ENCODE results near the gene TNFRSF8.
A peak's percentile ranks its signal among the peaks of the same experiment; 100 is the strongest.
"Not testable (repeated sequence)": the region's sequence is repeated elsewhere in the genome, so short reads cannot be mapped to it uniquely, and the experiment has no call there.

TNFRSF8 gene

GRCh38 chr1:12028957-12029511 is 34.1 kb upstream of the TNFRSF8 start:
- peaks cover 67% of the 10 kb centered on the region for H3K36me3 ChIP-seq (ENCODE audit: control insufficient read depth, insufficient read depth, low read length, severe bottlenecking)
- H3K9me3 ChIP-seq (ENCODE audit: control insufficient read depth, low read length): no peaks in the 10 kb centered on the region
- H3K4me3 ChIP-seq (ENCODE audit: low read length): no peak overlapping the region
- no peak overlapping the region for H3K9ac ChIP-seq (ENCODE audit: low read length)
- H3K4me1 ChIP-seq (ENCODE audit: control insufficient read depth, insufficient read depth, low read length): peaks cover 9% of the 10 kb centered on the region
- no peak for DNase-seq (ENCODE audit: low read depth)
- no peaks in the 10 kb centered on the region for H3K27me3 ChIP-seq (replicated peaks; ENCODE audit: control insufficient read depth, insufficient read depth, low read length)

GRCh38 chr1:12029720-12030339 is 33.3 kb upstream of the TNFRSF8 start:
- no peaks in the 10 kb centered on the region for H3K9me3 ChIP-seq (ENCODE audit: control insufficient read depth, low read length)
- no peak overlapping the region for H3K9ac ChIP-seq (ENCODE audit: low read length)
- peaks cover 59% of the 10 kb centered on the region for H3K36me3 ChIP-seq (ENCODE audit: control insufficient read depth, insufficient read depth, low read length, severe bottlenecking)
- DNase-seq (ENCODE audit: low read depth): no peak
- no peaks in the 10 kb centered on the region for H3K27me3 ChIP-seq (replicated peaks; ENCODE audit: control insufficient read depth, insufficient read depth, low read length)
- peaks cover 14% of the 10 kb centered on the region for H3K4me1 ChIP-seq (ENCODE audit: control insufficient read depth, insufficient read depth, low read length)
- no peak overlapping the region for H3K4me3 ChIP-seq (ENCODE audit: low read length)

DNA sequence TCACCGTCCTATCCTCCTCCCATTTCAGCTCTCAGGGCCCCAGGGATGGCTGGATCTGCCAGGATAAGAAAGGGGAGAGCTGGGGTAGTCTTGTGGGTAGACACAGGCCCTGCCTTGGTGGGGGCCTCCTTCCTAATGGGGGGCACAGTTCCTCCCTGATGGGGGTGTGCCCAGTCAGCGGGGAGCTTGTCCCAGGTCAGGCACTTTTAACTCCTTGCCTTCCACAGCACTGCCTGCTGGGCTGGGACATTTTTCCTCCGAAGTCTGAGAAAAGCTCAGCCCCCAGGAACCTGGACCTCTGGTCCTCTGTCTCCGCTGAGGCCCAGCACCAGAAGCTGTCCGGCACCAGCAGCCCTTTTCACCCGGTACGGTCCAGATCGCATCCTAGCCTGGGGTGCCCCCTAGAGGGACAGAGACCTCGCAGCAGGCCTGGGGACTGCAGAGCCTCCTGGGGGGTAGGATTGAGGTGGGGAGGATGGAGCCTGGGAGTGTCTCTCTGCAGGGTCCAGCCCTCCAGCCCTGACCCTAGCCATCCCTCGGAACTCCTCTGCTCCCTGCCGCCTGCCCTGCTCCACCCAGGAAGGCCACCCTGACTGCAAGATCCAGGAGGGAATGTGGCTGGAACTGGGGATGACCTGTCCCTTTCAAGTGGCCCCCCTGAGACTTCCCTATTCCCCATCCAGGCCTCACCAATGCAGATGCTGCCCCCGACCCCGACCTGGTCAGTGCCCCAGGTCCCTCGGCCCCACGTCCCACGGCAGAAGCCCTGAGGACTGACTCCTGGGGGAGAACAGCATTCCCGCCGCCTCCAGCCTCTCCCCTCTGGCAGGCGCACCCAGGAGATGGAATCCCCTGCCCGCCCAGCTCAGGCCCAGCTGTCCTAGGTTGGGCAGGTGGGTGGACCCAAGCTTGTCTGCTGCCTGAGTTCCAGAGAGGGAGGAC is 31.8 kb upstream of the TNFRSF8 start:
- Histone ChIP-seq H3K36me3 (ENCODE audit: control insufficient read depth, insufficient read depth, low read length, severe bottlenecking) (peaks cover 49% of the 10 kb centered on the region), H3K9me3 (ENCODE audit: control insufficient read depth, low read length) (no peaks in the 10 kb centered on the region), H3K4me1 (ENCODE audit: control insufficient read depth, insufficient read depth, low read length) (peaks cover 14% of the 10 kb centered on the region), H3K27me3 (replicated peaks; ENCODE audit: control insufficient read depth, insufficient read depth, low read length) (no peaks in the 10 kb centered on the region), H3K4me3 (ENCODE audit: low read length) (no peak overlapping the region), H3K9ac (ENCODE audit: low read length) (no peak overlapping the region)
- DNase-seq (ENCODE audit: low read depth): peak; percentile 40

DNA sequence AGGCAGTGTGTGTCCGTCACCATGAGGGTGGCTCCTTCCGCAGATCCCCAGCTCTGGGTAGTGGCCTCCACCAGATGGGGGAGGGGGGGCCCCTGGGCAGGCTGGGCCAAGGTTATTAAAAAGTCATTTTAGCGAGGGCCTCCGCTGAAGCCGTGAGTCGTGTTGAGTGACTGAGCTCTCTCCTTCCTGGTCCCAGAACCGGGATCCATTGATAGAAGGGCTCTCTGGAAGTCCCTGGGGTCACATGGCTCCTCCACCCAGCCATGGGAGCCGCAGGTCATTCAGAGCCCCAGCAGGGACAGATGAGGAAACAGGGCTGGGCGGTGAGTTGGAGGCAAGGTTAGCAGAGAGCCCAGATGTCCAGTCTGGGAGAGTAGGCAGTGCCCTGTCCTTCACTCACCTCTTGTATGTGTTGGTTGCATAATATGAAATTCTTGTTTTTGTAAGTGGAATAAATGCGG is 30.9 kb upstream of the TNFRSF8 start:
- Histone ChIP-seq H3K4me3 (ENCODE audit: low read length) (no peak overlapping the region), H3K9me3 (ENCODE audit: control insufficient read depth, low read length) (no peaks in the 10 kb centered on the region), H3K36me3 (ENCODE audit: control insufficient read depth, insufficient read depth, low read length, severe bottlenecking) (peaks cover 41% of the 10 kb centered on the region), H3K9ac (ENCODE audit: low read length) (no peak overlapping the region), H3K4me1 (ENCODE audit: control insufficient read depth, insufficient read depth, low read length) (peaks cover 14% of the 10 kb centered on the region), H3K27me3 (replicated peaks; ENCODE audit: control insufficient read depth, insufficient read depth, low read length) (no peaks in the 10 kb centered on the region)
- DNase-seq (ENCODE audit: low read depth): no peak

- not testable (repeated sequence) for H3K27me3 ChIP-seq (replicated peaks; ENCODE audit: control insufficient read depth, insufficient read depth, low read length)
These were observed 29.7 kb upstream of the TNFRSF8 start for GRCh38 chr1:12033441-12033840.

DNA sequence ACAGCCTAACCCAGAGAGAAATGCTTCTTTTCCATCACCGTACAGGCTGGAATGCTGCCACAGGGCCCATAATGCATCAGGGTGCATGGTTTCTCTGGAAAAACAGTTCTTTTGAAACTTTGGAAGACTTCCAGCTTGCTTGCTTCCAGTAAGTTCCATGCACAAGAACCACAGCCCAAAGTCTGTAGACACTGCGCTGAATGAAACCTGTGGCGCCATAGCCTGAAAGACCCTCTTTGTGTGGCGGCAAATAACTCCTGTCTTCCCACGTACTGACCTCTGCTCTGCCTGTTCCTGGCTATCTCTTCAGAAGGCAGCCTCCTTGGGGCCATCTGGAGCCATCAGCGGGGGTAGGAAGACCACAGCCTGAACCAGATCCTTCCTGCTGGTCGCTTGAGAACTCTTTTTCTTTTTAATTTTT is 28.7 kb upstream of the TNFRSF8 start:
- Histone ChIP-seq H3K27me3 (replicated peaks; ENCODE audit: control insufficient read depth, insufficient read depth, low read length) (peaks cover 18% of the 10 kb centered on the region), H3K9ac (ENCODE audit: low read length) (no peak overlapping the region), H3K4me3 (ENCODE audit: low read length) (no peak overlapping the region), H3K36me3 (ENCODE audit: control insufficient read depth, insufficient read depth, low read length, severe bottlenecking) (peaks cover 22% of the 10 kb centered on the region), H3K4me1 (ENCODE audit: control insufficient read depth, insufficient read depth, low read length) (peaks cover 14% of the 10 kb centered on the region), H3K9me3 (ENCODE audit: control insufficient read depth, low read length) (no peaks in the 10 kb centered on the region)
- DNase-seq (ENCODE audit: low read depth): peak; percentile 30

More at GRCh38 chr1:12033441-12033840, 29.7 kb upstream of the TNFRSF8 start:
- DNase-seq (ENCODE audit: low read depth); H3K9me3 ChIP-seq (ENCODE audit: control insufficient read depth, low read length); H3K9ac ChIP-seq (ENCODE audit: low read length); H3K4me3 ChIP-seq (ENCODE audit: low read length): not testable (repeated sequence)
- H3K36me3 ChIP-seq (ENCODE audit: control insufficient read depth, insufficient read depth, low read length, severe bottlenecking): peaks cover 30% of the 10 kb centered on the region
- H3K4me1 ChIP-seq (ENCODE audit: control insufficient read depth, insufficient read depth, low read length): peaks cover 14% of the 10 kb centered on the region

GRCh38 chr1:12035312-12035711 is 27.8 kb upstream of the TNFRSF8 start:
- peaks cover 22% of the 10 kb centered on the region for H3K27me3 ChIP-seq (replicated peaks; ENCODE audit: control insufficient read depth, insufficient read depth, low read length)
- peaks cover 13% of the 10 kb centered on the region for H3K36me3 ChIP-seq (ENCODE audit: control insufficient read depth, insufficient read depth, low read length, severe bottlenecking)
- H3K4me3 ChIP-seq (ENCODE audit: low read length): no peak overlapping the region

DNA sequence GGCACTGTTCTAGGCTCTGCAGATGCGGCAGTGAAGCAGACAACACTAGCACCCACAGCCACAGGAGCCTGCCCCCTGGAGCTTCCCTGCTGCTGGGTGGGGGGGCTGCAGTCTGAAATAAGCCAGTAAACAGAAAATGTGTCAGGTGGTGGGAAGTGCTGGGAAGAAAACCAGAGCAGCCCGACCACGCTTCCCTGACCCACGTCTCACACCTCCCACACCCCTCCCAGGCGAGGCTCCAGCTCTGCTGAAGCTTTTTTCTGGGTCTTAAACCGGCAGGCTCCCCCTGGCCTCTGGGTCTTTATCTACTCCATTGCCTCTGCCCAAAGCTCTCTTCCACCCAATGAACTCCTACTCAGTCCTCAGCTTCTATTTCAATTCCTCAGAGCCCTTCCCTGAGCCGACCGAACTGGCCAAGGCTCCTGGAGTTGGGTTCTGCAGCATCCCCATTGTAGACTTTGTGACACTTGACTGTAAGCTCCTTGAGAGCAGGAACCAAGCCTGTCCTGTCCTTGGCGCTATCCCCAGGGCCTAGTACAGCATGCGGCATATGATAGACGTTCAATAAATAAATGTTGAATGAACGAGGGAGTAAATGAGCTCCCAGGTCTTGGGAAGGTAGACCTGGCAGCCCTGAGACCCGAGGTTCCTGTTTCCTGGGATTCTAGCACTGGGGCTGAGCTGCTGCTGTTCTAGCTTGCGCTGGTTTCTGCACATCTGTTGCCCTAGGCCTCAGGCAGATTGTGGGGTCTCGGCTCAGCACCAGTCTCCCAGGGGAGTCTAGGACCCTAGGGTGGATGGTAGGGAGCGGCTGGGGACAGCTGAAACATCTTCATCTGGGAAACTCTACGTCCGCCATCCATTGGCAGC is 25.4 kb upstream of the TNFRSF8 start:
- no peak for DNase-seq (ENCODE audit: low read depth)
- Histone ChIP-seq H3K4me1 (ENCODE audit: control insufficient read depth, insufficient read depth, low read length) (peaks cover 11% of the 10 kb centered on the region), H3K9ac (ENCODE audit: low read length) (no peak overlapping the region), H3K27me3 (replicated peaks; ENCODE audit: control insufficient read depth, insufficient read depth, low read length) (peaks cover 22% of the 10 kb centered on the region), H3K36me3 (ENCODE audit: control insufficient read depth, insufficient read depth, low read length, severe bottlenecking) (no peaks in the 10 kb centered on the region), H3K4me3 (ENCODE audit: low read length) (no peak overlapping the region), H3K9me3 (ENCODE audit: control insufficient read depth, low read length) (no peaks in the 10 kb centered on the region)

More at GRCh38 chr1:12035312-12035711, 27.8 kb upstream of the TNFRSF8 start:
- no peak for DNase-seq (ENCODE audit: low read depth)
- no peaks in the 10 kb centered on the region for H3K9me3 ChIP-seq (ENCODE audit: control insufficient read depth, low read length)
- H3K9ac ChIP-seq (ENCODE audit: low read length): no peak overlapping the region
- H3K4me1 ChIP-seq (ENCODE audit: control insufficient read depth, insufficient read depth, low read length): peaks cover 15% of the 10 kb centered on the region

DNA sequence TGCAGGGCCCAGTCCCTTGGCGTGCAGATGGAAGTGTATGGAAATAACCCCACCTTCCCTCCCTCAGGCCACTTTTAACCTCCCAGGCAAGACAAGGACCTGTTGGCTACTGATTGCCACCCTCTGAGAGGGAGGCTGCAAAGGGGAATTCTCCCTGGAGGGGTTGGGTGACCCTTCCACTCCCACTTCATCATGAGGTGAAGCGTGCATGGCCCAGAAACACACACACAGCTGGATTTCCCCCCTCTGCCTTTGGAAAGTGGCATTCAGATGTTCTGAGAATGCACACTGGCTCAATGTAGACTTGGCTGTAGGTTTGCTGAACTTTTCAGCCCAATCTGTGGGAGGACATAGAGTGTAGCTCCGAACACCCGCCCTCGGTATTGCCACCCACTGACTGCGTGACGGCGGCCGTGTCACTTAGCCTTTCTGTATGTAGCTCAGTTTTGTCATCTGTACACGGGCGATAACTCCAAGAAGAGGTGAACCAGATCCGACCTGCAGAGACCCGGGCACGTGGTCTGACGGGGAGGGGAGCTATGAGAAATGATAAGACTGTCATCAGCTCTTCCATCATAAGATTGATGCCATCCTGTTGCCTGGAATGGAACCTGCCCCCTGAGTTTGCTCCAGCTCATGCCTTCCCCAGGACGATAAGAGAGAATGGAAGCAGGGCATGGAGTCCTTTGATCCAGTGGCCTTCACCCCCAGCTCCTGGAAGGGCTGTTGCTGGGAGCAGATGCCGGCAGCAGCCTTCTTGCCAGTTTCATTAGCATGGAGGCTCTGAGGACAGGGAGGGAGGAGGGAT is 24.5 kb upstream of the TNFRSF8 start:
- Histone ChIP-seq H3K27me3 (replicated peaks; ENCODE audit: control insufficient read depth, insufficient read depth, low read length) (peaks cover 22% of the 10 kb centered on the region), H3K9ac (ENCODE audit: low read length) (no peak overlapping the region), H3K36me3 (ENCODE audit: control insufficient read depth, insufficient read depth, low read length, severe bottlenecking) (no peaks in the 10 kb centered on the region), H3K4me3 (ENCODE audit: low read length) (no peak overlapping the region), H3K4me1 (ENCODE audit: control insufficient read depth, insufficient read depth, low read length) (peaks cover 11% of the 10 kb centered on the region), H3K9me3 (ENCODE audit: control insufficient read depth, low read length) (no peaks in the 10 kb centered on the region)
- no peak for DNase-seq (ENCODE audit: low read depth)

DNA sequence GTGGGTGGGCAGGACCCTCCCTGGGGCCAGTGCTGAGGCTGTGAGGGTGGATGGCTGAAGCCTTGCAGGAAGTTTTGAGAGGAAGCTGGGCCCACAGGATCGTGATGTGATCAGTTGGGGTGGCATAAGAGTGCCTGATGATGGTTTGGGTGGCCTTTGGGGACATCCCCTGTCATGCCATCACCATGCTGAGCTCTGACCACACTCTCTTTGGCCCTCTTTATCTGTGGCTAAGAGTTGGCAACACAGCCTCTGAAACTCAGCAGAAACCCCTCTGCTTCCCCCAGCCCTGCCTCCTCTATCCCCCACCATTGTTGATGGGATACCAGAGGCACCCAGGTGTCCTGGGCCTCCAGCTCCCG is 24.0 kb upstream of the TNFRSF8 start:
- H3K9ac ChIP-seq (ENCODE audit: low read length): no peak overlapping the region
- peaks cover 22% of the 10 kb centered on the region for H3K27me3 ChIP-seq (replicated peaks; ENCODE audit: control insufficient read depth, insufficient read depth, low read length)
- DNase-seq (ENCODE audit: low read depth): no peak
- no peaks in the 10 kb centered on the region for H3K9me3 ChIP-seq (ENCODE audit: control insufficient read depth, low read length)
- no peaks in the 10 kb centered on the region for H3K36me3 ChIP-seq (ENCODE audit: control insufficient read depth, insufficient read depth, low read length, severe bottlenecking)
- H3K4me1 ChIP-seq (ENCODE audit: control insufficient read depth, insufficient read depth, low read length): peaks cover 8% of the 10 kb centered on the region
- no peak overlapping the region for H3K4me3 ChIP-seq (ENCODE audit: low read length)

Measured in adipocyte (in vitro differentiated cells).